ENCODE results near the gene AFM. TPM values are rescaled to one million over a fixed set of nuclear protein-coding genes. Genes with fewer than 3 reads are reported as not detected.

AFM gene
- total and polyA plus RNA-seq, 2 of the 8 experiments (the other 6 are each of a cell fraction or from before 2014, with no cell fraction given): not detected

GRCh38 chr4:73468170-73468569 is 13.4 kb upstream of the AFM start:
- CTCF ChIA-PET (ENCODE audit: partially characterized antibody): interaction anchor here (0.8 to 1.5 kb wide), 2 partner anchors 34 to 105 kb away, joined by 3 read pairs; no protein-coding TSS in a partner anchor
- no peaks in the 10 kb centered on the region for H3K36me3 ChIP-seq (ENCODE audit: control insufficient read depth in 2 of 4, insufficient read depth in 4 of 4, low read length in 3 of 4)
- TF ChIP-seq ZNF274 (IDR thresholded peaks at IDR 0.05; ENCODE audit: borderline replicate concordance, extremely low read depth, low read length): no peak

More at GRCh38 chr4:73468170-73468569, 13.4 kb upstream of the AFM start:
- Histone ChIP-seq H3K27me3 (replicated peaks in 1 of 4; ENCODE audit: control insufficient read depth in 3 of 4, extremely low read depth in 1 of 4, insufficient read depth in 3 of 4, low read length in 3 of 4) (no peaks in the 10 kb centered on the region), H2AK5ac (ENCODE audit: low read depth, low read length) (no peak overlapping the region), H3K9ac (replicated peaks in 1 of 4; ENCODE audit: extremely low read depth in 1 of 4, low read depth in 3 of 4, low read length in 3 of 4) (no peak overlapping the region), H3K79me1 (ENCODE audit: low read depth, low read length) (no peaks in the 10 kb centered on the region), H3K4me3 (ENCODE audit: extremely low read depth in 1 of 4, insufficient read depth in 2 of 4, low read depth in 3 of 4, low read length in 4 of 4) (no peak overlapping the region), H3K27ac (ENCODE audit: low read depth, low read length) (no peak overlapping the region), H2AFZ (ENCODE audit: low read length) (no peak overlapping the region), H3K18ac (ENCODE audit: extremely low read depth, low read length) (no peak overlapping the region), H2BK120ac (replicated peaks; ENCODE audit: low read depth, low read length) (no peak overlapping the region), H2BK15ac (ENCODE audit: low read length) (no peak overlapping the region), H3K4me2 (ENCODE audit: insufficient read depth in 1 of 2, low read depth in 2 of 2, low read length in 2 of 2) (no peak overlapping the region), H2BK5ac (ENCODE audit: low read depth, low read length) (no peak overlapping the region), H3K9me3 (ENCODE audit: insufficient read depth in 2 of 2, low read depth in 1 of 2, low read length in 1 of 2) (no peaks in the 10 kb centered on the region), H2BK12ac (ENCODE audit: low read depth, low read length) (no peak overlapping the region), H4K8ac (ENCODE audit: extremely low read depth, insufficient read depth, low read length) (no peak overlapping the region), H3K4me1 (replicated peaks in 1 of 4; ENCODE audit: control insufficient read depth in 3 of 4, insufficient read depth in 4 of 4, low read length in 3 of 4) (no peaks in the 10 kb centered on the region), H3K14ac (ENCODE audit: insufficient read length) (no peak overlapping the region), H2BK20ac (ENCODE audit: low read length) (no peak overlapping the region), H4K5ac (ENCODE audit: insufficient read length, low read depth, low read length) (no peak overlapping the region), H3K56ac (replicated peaks; ENCODE audit: insufficient read length, low read depth, low read length) (no peak overlapping the region), H3K4ac (replicated peaks; ENCODE audit: insufficient read length, low read depth, low read length) (no peak overlapping the region), H4K20me1 (replicated peaks in 1 of 2; ENCODE audit: control insufficient read depth in 1 of 2, insufficient read depth in 2 of 2, low read length in 2 of 2) (no peaks in the 10 kb centered on the region), H4K91ac (replicated peaks; ENCODE audit: insufficient read length, low read length) (no peak overlapping the region), H3K23ac (ENCODE audit: insufficient read length) (no peak overlapping the region), H3K23me2 (ENCODE audit: low read depth, low read length) (no peaks in the 10 kb centered on the region), H3K79me2 (ENCODE audit: control insufficient read depth in 1 of 2, insufficient read depth in 2 of 2, low read length in 2 of 2) (no peaks in the 10 kb centered on the region)
- 84% methylated on average over 3 of the region's 3 CpGs; no CpG with 5 or more reads in 1 of the 2 experiments for WGBS, 2 experiments (ENCODE audit: extremely low coverage in 1 of 2, insufficient coverage in 1 of 2, insufficient read length in 1 of 2, insufficient replicate concordance in 2 of 2, low coverage in 1 of 2, low lambda C conversion rate in 2 of 2, missing lambda C conversion rate in 1 of 2)
- DNase-seq (ENCODE audit: low read depth in 1 of 2, low spot score in 2 of 2) (no peak), FAIRE-seq (no peak)
- POLR2A ChIA-PET (ENCODE audit: partially characterized antibody): interaction anchor here (1.0 kb wide), 1 partner anchor 16 kb away, joined by 3 read pairs; no protein-coding TSS in a partner anchor
